Neutrophil (primary cell): ENCODE results near the gene PDZRN4.

Experiments used
- H3K27ac ChIP-seq: fragments of 200-600 bp; sonication (generic); 2 replicates; pipeline ENCODE4 v1.5.1; 2016; ENCODE audit warnings: mild to moderate bottlenecking, moderate library complexity
- H3K27me3 ChIP-seq: fragments of 200-600 bp; sonication (generic); 2 replicates; pipeline ENCODE4 v1.6.0; 2016; ENCODE audit warnings: mild to moderate bottlenecking
- H3K36me3 ChIP-seq: fragments of 200-600 bp; sonication (generic); 2 replicates; pipeline ENCODE4 v1.5.1; 2017
- H3K4me1 ChIP-seq, 2 experiments: fragments of 200-600 bp in 1 of 2; sonication (generic) in 1 of 2; 1 replicate in 1 of 2; 2 replicates in 1 of 2; pipeline versions ENCODE4 v1.5.1 to v1.6.1; 2013 to 2016; ENCODE audit warnings: low read depth in 1 of 2, low read length in 1 of 2, mild to moderate bottlenecking in 1 of 2, moderate library complexity in 1 of 2; ENCODE audit not compliant: control insufficient read depth in 1 of 2, insufficient read depth in 1 of 2
- H3K4me3 ChIP-seq, 2 experiments: fragments of 200-600 bp in 1 of 2; sonication (generic) in 1 of 2; 1 replicate in 1 of 2; 2 replicates in 1 of 2; pipeline ENCODE4 v1.5.1; 2013 to 2016; ENCODE audit warnings: low read depth in 1 of 2, low read length in 1 of 2, mild to moderate bottlenecking in 1 of 2, moderate library complexity in 1 of 2
- H3K9me3 ChIP-seq: fragments of 200-600 bp; sonication (generic); 2 replicates; pipeline ENCODE4 v1.5.1; 2016
- CTCF ChIP-seq: fragments of 200-600 bp; sonication (generic); IDR thresholded peaks from 2 replicates; pipeline ENCODE4 v1.5.1; 2016; ENCODE audit warnings: antibody characterized with exemption

PDZRN4 gene

DNA sequence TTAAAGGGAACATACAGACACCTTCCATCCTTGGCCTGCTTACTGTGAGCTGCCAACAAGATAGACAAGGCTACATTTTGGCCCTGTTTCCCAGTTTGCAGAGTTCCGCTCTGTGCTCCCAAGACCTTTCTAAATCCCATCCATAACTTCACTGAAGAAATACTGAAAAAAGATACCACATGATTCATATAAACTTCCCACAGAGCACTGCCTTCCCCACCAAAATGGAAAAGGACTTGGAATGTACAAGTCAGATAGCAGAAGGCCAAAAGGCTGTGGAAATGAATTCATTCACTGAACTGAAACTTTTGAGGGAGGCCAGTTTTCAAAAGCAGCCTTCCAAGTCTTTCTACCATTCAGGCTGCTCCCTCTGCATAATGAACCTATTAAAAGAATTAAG, 29.6 kb downstream of the PDZRN4 start:
- H3K4me3 ChIP-seq, result no peak overlapping the region
- H3K27ac ChIP-seq, result no peak overlapping the region
- no peak for TF ChIP-seq CTCF
- no peaks in the 10 kb centered on the region for H3K9me3 ChIP-seq
- H3K4me1 ChIP-seq, result no peaks in the 10 kb centered on the region
- H3K27me3 ChIP-seq, result no peaks in the 10 kb centered on the region
- no peaks in the 10 kb centered on the region for H3K36me3 ChIP-seq

DNA sequence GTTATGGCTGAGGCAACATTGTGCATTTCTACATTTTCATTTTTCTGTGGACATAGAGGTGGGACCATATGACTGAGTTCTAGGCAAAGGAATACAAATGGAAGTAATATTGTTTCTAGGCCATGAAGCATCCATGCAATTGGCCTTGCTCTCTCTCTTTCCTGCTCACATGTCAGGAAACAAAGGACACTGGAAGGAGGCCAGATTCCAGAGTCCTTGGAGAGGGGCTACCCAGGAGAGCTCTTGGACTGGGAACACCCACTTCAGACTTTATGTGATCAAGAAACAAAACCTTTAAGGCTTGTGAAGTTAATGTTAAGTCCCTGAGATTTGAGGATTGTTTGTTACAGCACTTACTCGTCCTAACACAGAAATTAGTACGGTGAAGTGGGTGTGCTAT, 32.8 kb downstream of the PDZRN4 start:
- no peaks in the 10 kb centered on the region for H3K36me3 ChIP-seq
- no peaks in the 10 kb centered on the region for H3K4me1 ChIP-seq
- H3K9me3 ChIP-seq, result no peaks in the 10 kb centered on the region
- TF ChIP-seq CTCF, result no peak
- no peak overlapping the region for H3K27ac ChIP-seq
- H3K27me3 ChIP-seq, result no peaks in the 10 kb centered on the region
- H3K4me3 ChIP-seq, result no peak overlapping the region

GRCh38 chr12:41221491-41221890, 33.4 kb downstream of the PDZRN4 start:
- Histone ChIP-seq H3K27ac (no peak overlapping the region), H3K9me3 (no peaks in the 10 kb centered on the region), H3K4me1 (no peaks in the 10 kb centered on the region), H3K4me3 (no peak overlapping the region), H3K36me3 (no peaks in the 10 kb centered on the region), H3K27me3 (no peaks in the 10 kb centered on the region)
- TF ChIP-seq CTCF, result no peak

- no peak overlapping the region for H3K4me3 ChIP-seq
- H3K4me1 ChIP-seq, result no peaks in the 10 kb centered on the region
- H3K9me3 ChIP-seq, result no peaks in the 10 kb centered on the region
- H3K27me3 ChIP-seq, result no peaks in the 10 kb centered on the region
- TF ChIP-seq CTCF, result no peak
- no peak overlapping the region for H3K27ac ChIP-seq
- H3K36me3 ChIP-seq, result no peaks in the 10 kb centered on the region
These were observed 35.5 kb downstream of the PDZRN4 start for GRCh38 chr12:41223600-41223999.

GRCh38 chr12:41224066-41224465, 35.9 kb downstream of the PDZRN4 start:
- no peak overlapping the region for H3K27ac ChIP-seq
- H3K36me3 ChIP-seq, result no peaks in the 10 kb centered on the region
- no peak for TF ChIP-seq CTCF
- no peaks in the 10 kb centered on the region for H3K4me1 ChIP-seq
- no peaks in the 10 kb centered on the region for H3K27me3 ChIP-seq
- H3K9me3 ChIP-seq, result no peaks in the 10 kb centered on the region
- no peak overlapping the region for H3K4me3 ChIP-seq

- H3K36me3 ChIP-seq, result no peaks in the 10 kb centered on the region
- H3K27ac ChIP-seq, result no peak overlapping the region
- no peaks in the 10 kb centered on the region for H3K9me3 ChIP-seq
- H3K27me3 ChIP-seq, result no peaks in the 10 kb centered on the region
- no peak overlapping the region for H3K4me3 ChIP-seq
- TF ChIP-seq CTCF, result no peak
- no peaks in the 10 kb centered on the region for H3K4me1 ChIP-seq
These were observed 37.1 kb downstream of the PDZRN4 start for GRCh38 chr12:41225179-41225578.
